ENCODE measurements around the gene SMARCA1.

- TF ChIP-seq SUZ12 (IDR thresholded peaks at IDR 0.05; ENCODE audit: extremely low read depth, insufficient read depth, insufficient read length) = no peak
- no peak for TF ChIP-seq YY1 (IDR thresholded peaks at IDR 0.05; ENCODE audit: insufficient read depth, insufficient read length)
Observed at GRCh38 chrX:129516402-129516801, 6.9 kb downstream of the SMARCA1 start.

All from NT2/D1 (cell line).